HG02588 (cell line): ENCODE results near the gene FAM151A.
"Not testable (repeated sequence)": the region's sequence is repeated elsewhere in the genome, so short reads cannot be mapped to it uniquely, and the experiment has no call there.

ENCODE experiments used
- ATAC-seq: cut with Tn5 transposase; IDR thresholded peaks from one replicate; pipeline ENCODE4 v1.9.1; 2021; ENCODE audit warnings: mild to moderate bottlenecking, moderate library complexity; ENCODE audit not compliant: unreplicated experiment

The FAM151A gene

DNA sequence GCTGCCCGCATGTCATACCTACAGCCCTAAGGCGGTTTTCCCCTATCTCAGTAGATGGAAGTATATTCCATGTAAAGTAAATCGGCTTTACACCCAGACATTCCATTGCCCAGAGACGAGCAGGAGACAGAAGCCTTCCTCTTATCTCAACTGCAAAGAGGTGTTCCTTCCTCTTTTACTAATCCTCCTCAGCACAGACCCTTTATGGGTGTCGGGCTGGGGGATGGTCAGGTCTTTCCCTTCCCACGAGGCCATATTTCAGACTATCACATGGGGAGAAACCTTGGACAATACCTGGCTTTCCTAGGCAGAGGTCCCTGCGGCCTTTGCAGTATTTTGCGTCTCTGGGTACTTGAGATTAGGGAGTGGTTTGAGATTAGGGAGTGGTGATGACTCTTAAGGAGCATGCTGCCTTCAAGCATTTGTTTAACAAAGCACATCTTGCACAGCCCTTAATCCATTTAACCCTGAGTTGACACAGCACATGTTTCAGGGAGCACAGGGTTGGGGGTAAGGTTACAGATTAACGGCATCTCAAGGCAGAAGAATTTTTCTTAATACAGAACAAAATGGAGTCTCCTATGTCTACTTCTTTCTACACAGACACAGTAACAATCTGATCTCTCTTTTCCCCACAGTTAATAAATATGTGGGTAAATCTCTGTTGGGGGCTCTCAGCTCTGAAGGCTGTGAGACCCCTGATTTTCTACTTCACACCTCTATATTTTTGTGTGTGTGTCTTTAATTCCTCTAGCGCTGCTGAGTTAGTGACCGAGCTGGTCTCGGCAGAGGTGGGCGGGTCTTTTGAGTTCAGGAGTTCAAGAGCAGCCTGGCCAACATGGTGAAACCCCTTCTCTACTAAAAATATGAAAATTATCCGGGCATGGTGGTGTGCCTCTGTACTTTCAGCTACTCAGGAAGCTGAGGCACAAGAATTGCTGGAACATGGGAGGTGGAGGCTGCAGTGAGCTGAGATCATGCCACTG lies 13.4 kb upstream of the FAM151A start:
- ATAC-seq, result not testable (repeated sequence)

GRCh38 chr1:54635804-54636203 lies 12.5 kb upstream of the FAM151A start:
- ATAC-seq, result not testable (repeated sequence)

GRCh38 chr1:54627196-54627595 lies 3.9 kb upstream of the FAM151A start:
- no peak for ATAC-seq

DNA sequence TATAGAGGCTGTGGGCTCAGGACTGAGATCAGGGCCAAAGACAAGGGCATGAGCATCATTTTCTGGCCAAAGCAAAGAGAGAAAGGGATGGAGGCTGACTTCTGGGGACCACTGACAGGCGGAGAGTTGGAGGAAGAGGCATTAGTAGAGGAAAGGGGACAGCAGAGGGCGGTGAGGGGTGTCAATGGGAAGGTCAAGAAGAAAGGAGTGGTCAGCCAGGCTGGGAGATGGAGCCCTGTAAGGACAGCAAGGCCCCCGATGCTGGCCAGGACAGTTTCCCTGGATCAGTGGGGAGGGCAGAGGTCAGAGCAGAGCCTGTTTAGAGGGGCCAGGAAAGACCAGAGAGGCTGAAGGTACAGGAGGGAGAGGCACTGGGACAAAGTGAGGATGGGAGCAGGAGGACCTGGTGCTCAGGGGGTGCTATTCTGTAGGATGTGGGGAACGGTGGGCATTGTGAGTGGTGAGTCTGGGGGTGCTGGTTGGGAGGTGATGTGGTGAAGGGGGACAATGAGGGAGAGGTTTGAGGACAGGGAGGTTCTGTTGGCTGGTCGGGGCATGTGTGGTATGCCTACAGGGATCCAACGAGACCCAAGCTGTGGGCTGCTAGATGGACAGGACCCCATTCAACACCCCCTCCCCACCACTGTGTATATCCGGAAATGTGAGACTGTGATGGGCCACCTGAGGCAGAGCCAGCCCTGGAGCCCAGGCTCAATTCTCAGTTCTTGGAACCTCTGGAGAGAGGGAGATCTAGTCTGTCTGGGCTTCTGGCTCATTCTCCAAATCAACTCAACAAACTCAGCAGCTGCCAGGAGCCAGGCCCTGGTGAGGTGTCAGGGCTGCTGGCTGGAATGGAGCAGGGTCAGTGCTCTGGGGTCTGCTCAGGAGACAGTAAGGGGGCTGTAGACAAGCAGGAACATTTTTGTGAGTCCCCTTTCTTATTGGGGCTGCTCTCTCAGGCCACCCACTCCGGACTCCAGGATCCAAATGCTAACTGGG lies 1.4 kb upstream of the FAM151A start:
- no peak for ATAC-seq

- ATAC-seq, result no peak
Observed at GRCh38 chr1:54619749-54620148, 3.6 kb downstream of the FAM151A start.

- no peak for ATAC-seq
Observed at GRCh38 chr1:54615531-54616279, 7.6 kb downstream of the FAM151A start.

- ATAC-seq, result no peak
Observed at GRCh38 chr1:54614563-54614962, 8.8 kb downstream of the FAM151A start.

DNA sequence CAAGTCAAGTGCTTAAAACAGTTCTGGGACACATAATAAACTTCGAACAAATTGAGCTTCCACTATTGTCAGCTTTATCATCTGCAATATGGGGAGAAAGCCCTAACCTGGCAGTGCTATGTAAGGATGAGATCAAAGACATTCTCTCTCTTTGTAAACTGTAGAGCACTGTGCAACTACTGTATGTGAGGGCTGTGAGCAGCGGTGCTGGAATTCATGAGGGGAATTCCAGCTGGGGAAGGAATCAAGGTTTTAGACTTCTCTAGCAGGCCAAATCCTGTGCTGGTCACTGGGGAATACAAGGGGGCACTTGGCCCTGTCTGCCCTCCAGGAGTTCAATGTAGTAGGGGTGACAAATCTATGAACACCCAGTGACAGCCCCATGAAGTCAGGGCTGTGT lies 9.3 kb downstream of the FAM151A start:
- no peak for ATAC-seq

GRCh38 chr1:54611621-54612020 lies 11.7 kb downstream of the FAM151A start:
- no peak for ATAC-seq

GRCh38 chr1:54610601-54611580 lies 12.4 kb downstream of the FAM151A start:
- ATAC-seq, result no peak

GRCh38 chr1:54610048-54610447 lies 13.3 kb downstream of the FAM151A start:
- ATAC-seq, result no peak

DNA sequence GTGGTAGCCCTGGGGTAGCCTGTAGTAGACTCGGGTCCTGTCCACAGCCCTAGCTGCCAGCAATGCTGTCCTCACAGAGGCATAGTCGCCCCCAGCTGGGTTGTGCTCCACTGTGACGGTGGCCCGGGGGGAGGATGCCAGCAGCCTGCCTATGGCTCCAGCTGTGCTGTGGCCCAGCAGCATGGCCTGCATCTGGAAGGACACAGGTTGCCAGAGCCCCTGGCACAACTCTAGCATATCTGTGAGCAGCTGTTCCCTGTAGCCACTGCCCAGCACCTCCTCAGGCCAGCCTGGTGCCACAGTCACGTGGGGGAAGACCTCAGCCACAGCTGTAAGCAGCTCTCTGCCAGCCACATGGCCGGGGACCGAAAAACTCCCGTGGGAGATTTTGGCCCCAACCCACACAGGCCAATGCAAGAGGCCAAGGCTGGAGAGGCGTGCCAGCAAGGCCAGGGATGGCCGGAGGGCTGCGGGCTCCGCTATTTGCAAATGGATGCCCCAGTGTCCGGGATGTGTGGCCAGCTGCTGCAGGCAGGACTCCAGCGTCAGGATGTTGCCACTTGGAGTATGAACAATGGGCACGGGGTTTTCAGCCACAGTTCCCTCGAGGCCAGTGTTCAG lies 13.9 kb downstream of the FAM151A start:
- no peak for ATAC-seq

- no peak for ATAC-seq
Observed at GRCh38 chr1:54608566-54609230, 14.6 kb downstream of the FAM151A start.

GRCh38 chr1:54607821-54608565 lies 15.3 kb downstream of the FAM151A start:
- no peak for ATAC-seq

GRCh38 chr1:54606990-54607325 lies 16.4 kb downstream of the FAM151A start:
- ATAC-seq, result no peak

DNA sequence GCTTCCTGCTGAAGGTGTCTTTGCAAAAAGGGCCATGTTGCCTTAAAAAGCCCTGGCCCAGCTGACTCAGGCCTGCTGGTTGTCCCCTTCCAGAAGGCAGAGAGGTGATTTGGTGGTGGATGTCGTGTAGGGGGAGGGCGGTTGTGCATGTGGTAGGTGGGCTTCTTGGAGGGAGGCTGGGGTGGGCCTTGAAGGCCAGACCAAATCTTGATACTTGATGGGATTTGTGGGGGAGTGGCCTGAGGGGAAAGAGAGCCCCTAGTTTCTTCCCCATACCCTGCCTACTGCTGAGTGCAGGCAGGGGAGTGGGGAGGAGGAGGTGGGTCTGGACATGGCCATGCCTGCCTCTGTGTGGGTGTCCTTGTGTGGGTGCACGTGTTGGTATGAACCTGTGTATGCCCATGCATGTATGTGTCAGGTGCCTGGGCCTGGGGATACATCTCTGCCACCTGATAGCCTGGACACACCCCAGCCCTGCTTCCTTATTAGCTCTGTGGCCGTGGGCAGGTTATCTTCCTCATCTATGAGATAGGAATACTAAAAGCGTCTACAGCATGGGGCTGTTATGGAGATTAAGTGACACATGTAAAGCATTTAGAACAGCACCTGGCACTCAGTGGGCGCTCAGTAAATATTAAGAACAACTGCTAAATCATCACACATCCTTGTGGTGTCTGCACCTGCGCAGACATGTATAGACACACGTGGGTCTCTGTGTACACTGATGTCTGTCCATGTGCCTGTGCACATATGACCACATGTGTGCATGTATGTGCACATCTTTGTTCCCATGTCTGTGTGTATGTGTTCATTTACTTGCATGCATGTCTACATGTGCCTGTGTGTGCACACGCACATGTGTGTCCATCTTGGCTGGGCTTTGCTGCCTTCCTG lies 17.0 kb downstream of the FAM151A start:
- no peak for ATAC-seq
